Right lobe of liver (tissue), 6 donors: ENCODE measurements around the gene SPACA7. TPM values are rescaled to one million over a fixed set of nuclear protein-coding genes. Genes with fewer than 3 reads are reported as not detected.

Source experiments
- ATAC-seq, 4 donors: fragments of 200-7000 bp; cut with Tn5 transposase; one replicate each; pipeline ENCODE4 v1.9.1; 2020; ENCODE audit warnings: mild to moderate bottlenecking in 4 of 4, moderate library complexity in 4 of 4
- DNase-seq, 3 donors: peaks; one replicate each; pipeline ENCODE4 v3.0.0-alpha.2; 2020
- H3K27ac ChIP-seq, 3 donors: fragments of 200-600 bp; one replicate each; pipeline ENCODE4 v1.8.0; 2022
- H3K27me3 ChIP-seq, 2 donors: fragments of 200-600 bp; one replicate each; pipeline ENCODE4 v1.8.0; 2022
- H3K36me3 ChIP-seq, 4 donors: fragments of 200-600 bp; sonication (generic) in 1 of 4; one replicate each; pipeline versions ENCODE4 v1.5.1 to v1.8.0; 2017 to 2022; ENCODE audit warnings: control low read depth in 1 of 4
- H3K4me1 ChIP-seq, 4 donors: fragments of 200-600 bp; sonication (generic) in 1 of 4; one replicate each; pipeline versions ENCODE4 v1.5.1 to v1.8.0; 2017 to 2022; ENCODE audit warnings: control low read depth in 1 of 4
- H3K4me3 ChIP-seq, 3 donors: fragments of 200-600 bp; one replicate each; pipeline ENCODE4 v1.8.0; 2022
- H3K9me3 ChIP-seq, 4 donors: fragments of 200-600 bp; sonication (generic) in 1 of 4; one replicate each; pipeline versions ENCODE4 v1.5.1 to v1.8.0; 2017 to 2022; ENCODE audit warnings: control low read depth in 1 of 4
- POLR2A ChIP-seq: fragments of 450-650 bp; IDR thresholded peaks from one replicate; pipeline ENCODE4 v1.6.1; 2017; ENCODE audit warnings: antibody characterized with exemption, mild to moderate bottlenecking
- WGBS: methylation state at CpG from one replicate; pipeline ENCODE4 v1.1.6; 2018; ENCODE audit warnings: low coverage, low lambda C conversion rate; ENCODE audit not compliant: insufficient coverage; ENCODE audit errors: missing lambda C conversion rate; 5-methylcytosine and 5-hydroxymethylcytosine counted together
- intact Hi-C, 2 donors: fragments of 100-400 bp; cut with DNase I; formaldehyde crosslinking; loops; one replicate each; pipeline versions ENCODE4 v1.11.2 to v1.14.1; 2022
- total RNA-seq, 6 experiments: library from RNA; depleted of rRNA in 2 of 6; stranded (reverse); fragments of >200 nt in 2 of 6; fragmentation: NEBNext Ultra II Directional in 3 of 6; extraction: Animal tissue kit (Norgen Biotek cat#: 25700) in 3 of 6; gene quantifications; one replicate each; pipeline versions ENCODE4 v1.1.0 to v1.2.4, GENCODE V29; 2016 to 2023
- TF ChIP-seq, protein P1 (sequence below), 4 donors: fragments of 200-600 bp in 3 of 4; fragments of 450-650 bp in 1 of 4; IDR thresholded peaks; one replicate each; pipeline versions ENCODE4 v1.5.1 to v1.8.0; 2016 to 2022; ENCODE audit warnings: antibody characterized with exemption in 4 of 4, mild to moderate bottlenecking in 2 of 4
- donor health status: DM: no; HTN: yes; CAD: no.
- donor health status: DM: no; HTN: no; CAD: no.
- donor health status: DM: no; HTN: no; CAD: no.
- donor health status: DM: no; HTN: yes; CAD: no.
- donor health status: DM: no; HTN: yes; CAD: no.

SPACA7 gene
- total RNA-seq, 6 experiments from 2014 or later, result not detected

DNA sequence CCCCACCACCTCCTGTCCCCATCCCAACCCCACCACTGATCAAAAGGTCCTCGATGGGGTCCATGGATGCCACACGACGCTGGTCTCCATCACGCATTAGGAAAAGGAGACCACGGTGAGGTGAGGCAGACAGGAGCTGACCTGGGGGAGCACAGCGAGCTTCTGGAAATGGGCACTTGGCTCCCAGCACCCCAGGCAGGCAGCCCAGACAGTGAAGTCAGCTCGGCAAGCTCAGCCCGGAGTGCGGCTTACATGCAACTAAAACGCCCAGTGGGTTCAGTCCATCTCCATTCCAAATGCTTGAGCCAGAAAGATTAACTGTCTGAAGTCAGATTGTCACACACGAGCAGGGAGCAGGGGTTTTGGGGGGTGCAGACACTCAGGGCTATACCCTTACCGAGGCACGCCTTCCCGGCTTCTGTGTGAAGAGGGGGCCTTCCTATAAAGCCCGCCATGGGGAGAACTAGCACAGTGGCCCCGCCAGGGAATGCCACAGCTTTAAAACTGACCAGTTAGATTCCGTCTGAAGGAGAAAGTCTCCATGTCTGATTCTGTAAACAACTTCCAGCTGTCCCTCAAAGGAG, 79.4 kb downstream of the SPACA7 start:
- H3K36me3 ChIP-seq, result no peaks in the 10 kb centered on the region
- no peaks in the 10 kb centered on the region for H3K27me3 ChIP-seq
- no peak overlapping the region for H3K27ac ChIP-seq
- TF ChIP-seq, protein P1, sequence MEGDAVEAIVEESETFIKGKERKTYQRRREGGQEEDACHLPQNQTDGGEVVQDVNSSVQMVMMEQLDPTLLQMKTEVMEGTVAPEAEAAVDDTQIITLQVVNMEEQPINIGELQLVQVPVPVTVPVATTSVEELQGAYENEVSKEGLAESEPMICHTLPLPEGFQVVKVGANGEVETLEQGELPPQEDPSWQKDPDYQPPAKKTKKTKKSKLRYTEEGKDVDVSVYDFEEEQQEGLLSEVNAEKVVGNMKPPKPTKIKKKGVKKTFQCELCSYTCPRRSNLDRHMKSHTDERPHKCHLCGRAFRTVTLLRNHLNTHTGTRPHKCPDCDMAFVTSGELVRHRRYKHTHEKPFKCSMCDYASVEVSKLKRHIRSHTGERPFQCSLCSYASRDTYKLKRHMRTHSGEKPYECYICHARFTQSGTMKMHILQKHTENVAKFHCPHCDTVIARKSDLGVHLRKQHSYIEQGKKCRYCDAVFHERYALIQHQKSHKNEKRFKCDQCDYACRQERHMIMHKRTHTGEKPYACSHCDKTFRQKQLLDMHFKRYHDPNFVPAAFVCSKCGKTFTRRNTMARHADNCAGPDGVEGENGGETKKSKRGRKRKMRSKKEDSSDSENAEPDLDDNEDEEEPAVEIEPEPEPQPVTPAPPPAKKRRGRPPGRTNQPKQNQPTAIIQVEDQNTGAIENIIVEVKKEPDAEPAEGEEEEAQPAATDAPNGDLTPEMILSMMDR (IDR thresholded peaks at IDR 0.05), result no peak
- no peak for TF ChIP-seq POLR2A
- no peaks in the 10 kb centered on the region for H3K9me3 ChIP-seq
- 83% methylated on average over 1 of the region's 17 CpGs for WGBS
- intact Hi-C loops, result no loop called here
- DNase-seq, result peak in 1 of 3 donors; percentile 38
- no peak overlapping the region for H3K4me3 ChIP-seq
- no peaks in the 10 kb centered on the region for H3K4me1 ChIP-seq
- no peak for ATAC-seq

DNA sequence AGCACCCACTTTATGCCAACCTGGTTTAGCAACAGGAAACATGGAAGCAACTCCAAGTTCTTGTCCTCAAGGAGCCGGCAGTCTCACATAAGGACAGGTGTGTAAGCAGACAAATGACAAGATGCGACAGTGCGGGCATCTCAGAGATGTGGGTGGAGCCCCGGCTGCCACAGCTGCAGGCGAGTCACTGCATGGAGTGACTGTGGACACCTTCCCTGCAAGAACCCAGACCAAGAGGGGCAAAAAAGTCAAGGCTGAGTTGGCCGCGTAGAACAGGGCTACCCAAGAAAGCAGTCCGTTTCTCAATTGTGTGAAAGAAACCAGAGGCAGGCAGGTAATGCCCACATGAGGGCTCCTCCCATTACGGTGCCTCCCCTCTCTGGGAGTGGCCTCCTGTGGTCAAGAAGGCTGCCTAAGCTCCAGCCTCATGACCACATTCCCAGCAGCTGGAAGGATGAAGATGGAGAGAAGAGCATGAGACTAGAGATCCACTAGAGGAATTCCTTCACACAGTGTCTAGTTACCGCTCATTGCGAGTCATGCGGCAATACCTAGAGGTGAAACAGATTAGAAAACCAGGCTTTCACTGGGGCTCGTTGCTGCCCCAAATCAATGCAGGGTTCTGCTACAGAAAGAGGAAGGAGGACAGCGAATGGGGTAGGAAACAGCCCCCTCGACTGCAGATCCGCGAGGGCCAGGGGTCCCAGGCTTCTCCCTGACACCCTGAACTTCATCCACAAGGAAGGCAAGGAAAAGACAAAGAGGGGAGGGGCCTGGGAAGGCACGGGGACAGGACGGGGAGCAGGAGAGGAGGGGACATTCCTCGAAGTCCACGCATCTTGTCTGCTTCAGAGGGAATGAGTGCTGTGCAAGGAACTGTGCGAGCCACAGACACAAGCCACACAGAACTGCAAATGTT, 80.2 kb downstream of the SPACA7 start:
- intact Hi-C loops, result no loop called here
- H3K36me3 ChIP-seq, result no peaks in the 10 kb centered on the region
- WGBS, result 71% methylated on average over 10 of the region's 22 CpGs

DNA sequence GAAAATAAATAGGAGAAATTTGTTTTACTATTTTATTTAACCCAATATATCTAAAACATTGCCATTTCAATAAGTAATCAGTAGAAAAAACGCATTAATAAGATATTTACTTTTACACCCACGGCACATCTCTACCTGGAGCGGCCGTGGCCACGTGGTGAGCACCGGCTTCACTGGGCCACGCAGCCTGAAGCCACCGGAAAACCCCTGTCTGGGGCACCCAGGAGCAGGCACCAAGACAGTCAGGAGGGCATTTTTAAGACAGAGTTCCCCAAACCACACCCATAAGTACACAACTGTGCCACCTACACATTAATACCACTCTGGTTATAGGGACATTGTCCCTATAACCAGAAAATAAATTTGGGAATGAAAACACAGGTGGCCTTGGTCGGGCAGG, 80.9 kb downstream of the SPACA7 start:
- Histone ChIP-seq H3K27ac (no peak overlapping the region), H3K4me1 (no peaks in the 10 kb centered on the region), H3K9me3 (no peaks in the 10 kb centered on the region), H3K27me3 (no peaks in the 10 kb centered on the region), H3K36me3 (no peaks in the 10 kb centered on the region), H3K4me3 (no peak overlapping the region)
- intact Hi-C loops, result no loop called here
- ATAC-seq, result no peak
- 93% methylated on average over 8 of the region's 9 CpGs for WGBS
- TF ChIP-seq, protein P1 (IDR thresholded peaks at IDR 0.05), result no peak
- TF ChIP-seq POLR2A, result no peak
- DNase-seq, result peak in 2 of 3 donors; percentile 7 to 32

More for the DNA sequence above, 80.2 kb downstream of the SPACA7 start:
- Histone ChIP-seq H3K27ac (no peak overlapping the region), H3K9me3 (no peaks in the 10 kb centered on the region), H3K27me3 (no peaks in the 10 kb centered on the region), H3K4me1 (no peaks in the 10 kb centered on the region), H3K4me3 (no peak overlapping the region)
- peak in 2 of 3 donors; percentile 7 to 37 for DNase-seq
- no peak for ATAC-seq
- TF ChIP-seq, protein P1 (IDR thresholded peaks at IDR 0.05), result no peak
- TF ChIP-seq POLR2A, result no peak

DNA sequence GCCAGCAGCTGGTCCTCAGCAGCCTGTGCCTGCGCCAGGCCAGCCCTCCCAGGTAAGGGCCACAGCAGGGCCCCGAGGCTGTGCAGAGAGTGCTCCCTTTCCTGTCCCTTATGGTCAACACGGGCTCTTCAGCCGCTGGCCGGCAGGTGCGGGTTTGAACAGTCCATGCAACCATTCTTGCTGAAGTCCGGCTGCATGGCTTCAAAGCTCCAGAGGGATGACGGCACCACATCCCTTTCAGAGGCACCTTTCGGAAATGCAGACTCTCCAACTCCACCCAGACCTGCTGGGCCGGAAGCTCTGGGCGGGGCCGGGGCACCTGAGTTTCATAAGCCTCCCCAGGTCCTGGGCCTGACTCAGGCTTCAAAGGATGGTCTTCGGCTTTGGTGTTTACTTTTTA, 81.3 kb downstream of the SPACA7 start:
- Histone ChIP-seq H3K27ac (no peak overlapping the region), H3K27me3 (no peaks in the 10 kb centered on the region), H3K4me3 (no peak overlapping the region), H3K4me1 (no peaks in the 10 kb centered on the region), H3K36me3 (no peaks in the 10 kb centered on the region), H3K9me3 (no peaks in the 10 kb centered on the region)
- TF ChIP-seq, protein P1 (IDR thresholded peaks at IDR 0.05), result no peak
- TF ChIP-seq POLR2A, result no peak
- DNase-seq, result peak in 2 of 3 donors; percentile 9 to 35
- ATAC-seq, result peak in 1 of 4 donors; percentile 17
- intact Hi-C loops, result no loop called here
- no CpG with 5 or more reads among the region's 13 CpGs for WGBS
